Measurements from ENCODE around the gene FKBP4. TPM values are rescaled to one million over a fixed set of nuclear protein-coding genes. Genes with fewer than 3 reads are reported as not detected.

Gene FKBP4
- total and polyA plus RNA-seq, 2 donors (not counting 3 experiments of a cell fraction or from before 2014, with no cell fraction given): 31.0 to 85.6 TPM

GRCh38 chr12:2754208-2754607 lies 40.6 kb upstream of the FKBP4 start:
- Histone ChIP-seq H3K79me2 (ENCODE audit: control insufficient read depth, insufficient read depth, low read length) (no peaks in the 10 kb centered on the region), H3K27me3 (ENCODE audit: control insufficient read depth in 2 of 2, insufficient read depth in 2 of 2, low read length in 2 of 2) (peaks cover 0 to 5% of the 10 kb centered on the region in 2 experiments), H3K4me3 (replicated peaks in 1 of 3; ENCODE audit: insufficient read depth in 1 of 3, low read depth in 1 of 3, low read length in 3 of 3) (no peak overlapping the region), H3K9me3 (replicated peaks; ENCODE audit: control insufficient read depth, insufficient read depth, low read length) (no peaks in the 10 kb centered on the region), H3K4me2 (ENCODE audit: insufficient read depth, low read length) (no peak overlapping the region), H3K9ac (replicated peaks; ENCODE audit: extremely low read depth, insufficient read depth, low read length) (no peak overlapping the region), H3K36me3 (ENCODE audit: control insufficient read depth in 2 of 2, extremely low read depth in 1 of 2, insufficient read depth in 2 of 2, low read length in 2 of 2) (no peaks in the 10 kb centered on the region), H4K20me1 (replicated peaks; ENCODE audit: control insufficient read depth, extremely low read depth, insufficient read depth, low read length) (no peaks in the 10 kb centered on the region), H3K9me1 (replicated peaks; ENCODE audit: control insufficient read depth, extremely low read depth, insufficient read depth, low read length) (no peaks in the 10 kb centered on the region), H2AFZ (ENCODE audit: low read depth, low read length) (no peak overlapping the region), H3K4me1 (ENCODE audit: control insufficient read depth, extremely low read depth, insufficient read depth, low read length) (no peaks in the 10 kb centered on the region), H3K27ac (ENCODE audit: insufficient read depth, low read depth, low read length) (no peak overlapping the region)
- dilution Hi-C loops (cut with MboI; ENCODE audit: extremely low pct_ligation_motif_present, low sequenced_read_pairs): no loop called here
- TF ChIP-seq POLR2AphosphoS5 (IDR thresholded peaks at IDR 0.05; ENCODE audit: insufficient read depth, low read depth, low read length) (no peak), FOS (IDR thresholded peaks at IDR 0.05; ENCODE audit: borderline replicate concordance, insufficient read depth, low read length) (no peak), GATA2 (IDR thresholded peaks at IDR 0.05; ENCODE audit: insufficient read depth, insufficient read length, low read depth, low read length) (no peak), EZH2 (IDR thresholded peaks at IDR 0.05; ENCODE audit: borderline replicate concordance, low read depth, low read length, severe bottlenecking) (no peak), POLR2A (IDR thresholded peaks at IDR 0.05; ENCODE audit: low read depth, low read length) (no peak), MYC (IDR thresholded peaks at IDR 0.05; ENCODE audit: low read depth, low read length) (no peak), JUN (IDR thresholded peaks at IDR 0.05; ENCODE audit: borderline replicate concordance, insufficient read depth, insufficient read length, low read depth) (no peak), MAX (IDR thresholded peaks at IDR 0.05; ENCODE audit: insufficient read depth, insufficient read length) (no peak)
- TF ChIP-seq, protein P1, sequence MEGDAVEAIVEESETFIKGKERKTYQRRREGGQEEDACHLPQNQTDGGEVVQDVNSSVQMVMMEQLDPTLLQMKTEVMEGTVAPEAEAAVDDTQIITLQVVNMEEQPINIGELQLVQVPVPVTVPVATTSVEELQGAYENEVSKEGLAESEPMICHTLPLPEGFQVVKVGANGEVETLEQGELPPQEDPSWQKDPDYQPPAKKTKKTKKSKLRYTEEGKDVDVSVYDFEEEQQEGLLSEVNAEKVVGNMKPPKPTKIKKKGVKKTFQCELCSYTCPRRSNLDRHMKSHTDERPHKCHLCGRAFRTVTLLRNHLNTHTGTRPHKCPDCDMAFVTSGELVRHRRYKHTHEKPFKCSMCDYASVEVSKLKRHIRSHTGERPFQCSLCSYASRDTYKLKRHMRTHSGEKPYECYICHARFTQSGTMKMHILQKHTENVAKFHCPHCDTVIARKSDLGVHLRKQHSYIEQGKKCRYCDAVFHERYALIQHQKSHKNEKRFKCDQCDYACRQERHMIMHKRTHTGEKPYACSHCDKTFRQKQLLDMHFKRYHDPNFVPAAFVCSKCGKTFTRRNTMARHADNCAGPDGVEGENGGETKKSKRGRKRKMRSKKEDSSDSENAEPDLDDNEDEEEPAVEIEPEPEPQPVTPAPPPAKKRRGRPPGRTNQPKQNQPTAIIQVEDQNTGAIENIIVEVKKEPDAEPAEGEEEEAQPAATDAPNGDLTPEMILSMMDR (IDR thresholded peaks at IDR 0.05; ENCODE audit: extremely low read depth in 1 of 2, insufficient read depth in 1 of 2, low read depth in 1 of 2, low read length in 2 of 2): no peak
- POLR2A ChIA-PET: no interaction called here
- CTCF ChIA-PET: interaction anchor here (1.8 kb wide), 1 partner anchor 14 kb away, joined by 5 read pairs; no protein-coding TSS in a partner anchor
- intact Hi-C loops (cut with micrococcal nuclease): no loop called here
- DNase-seq (ENCODE audit: low read depth, low spot score): no peak
- no TSS peak for BruUV-seq (replicated peaks)
- FAIRE-seq: no peak
